ENCODE results near the gene GHDC. TPM values are rescaled to one million over a fixed set of nuclear protein-coding genes. Genes with fewer than 3 reads are reported as not detected.
"Not testable (repeated sequence)": the region's sequence is repeated elsewhere in the genome, so short reads cannot be mapped to it uniquely, and the experiment has no call there.

The GHDC gene
- total RNA-seq, 1 donor from 2014 or later = 8.4 TPM

DNA sequence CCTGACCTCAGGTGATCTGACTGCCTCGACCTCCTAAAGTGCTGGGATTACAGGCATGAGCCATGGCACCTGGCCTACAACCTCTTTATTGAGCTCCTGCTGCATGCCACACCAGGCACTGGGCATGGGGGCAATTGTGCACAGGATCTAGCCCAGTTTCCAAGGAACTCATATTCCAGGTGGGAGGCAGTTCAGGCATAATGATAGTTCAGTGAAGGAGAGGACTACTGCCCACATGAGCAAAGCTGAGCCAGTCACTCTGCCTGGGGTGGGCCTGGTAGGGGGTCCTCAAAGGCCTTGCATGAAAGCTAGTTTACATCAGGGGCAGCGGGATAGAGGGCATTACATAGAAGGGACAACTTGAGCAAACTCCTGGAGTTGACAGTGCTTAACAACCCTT is 6.5 kb downstream of the GHDC start:
- no peak overlapping the region for H3K4me3 ChIP-seq
- H3K36me3 ChIP-seq = no peaks in the 10 kb centered on the region
- intact Hi-C loops (cut with micrococcal nuclease) = no loop called here
- no peaks in the 10 kb centered on the region for H3K9me3 ChIP-seq (replicated peaks)
- no peak for DNase-seq
- TF ChIP-seq CTCF (IDR thresholded peaks at IDR 0.05; ENCODE audit: borderline replicate concordance) = no peak
- H3K4me1 ChIP-seq = peaks cover 22% of the 10 kb centered on the region
- no peak overlapping the region for H3K27ac ChIP-seq (replicated peaks)
- no peaks in the 10 kb centered on the region for H3K27me3 ChIP-seq (ENCODE audit: low read depth)

DNA sequence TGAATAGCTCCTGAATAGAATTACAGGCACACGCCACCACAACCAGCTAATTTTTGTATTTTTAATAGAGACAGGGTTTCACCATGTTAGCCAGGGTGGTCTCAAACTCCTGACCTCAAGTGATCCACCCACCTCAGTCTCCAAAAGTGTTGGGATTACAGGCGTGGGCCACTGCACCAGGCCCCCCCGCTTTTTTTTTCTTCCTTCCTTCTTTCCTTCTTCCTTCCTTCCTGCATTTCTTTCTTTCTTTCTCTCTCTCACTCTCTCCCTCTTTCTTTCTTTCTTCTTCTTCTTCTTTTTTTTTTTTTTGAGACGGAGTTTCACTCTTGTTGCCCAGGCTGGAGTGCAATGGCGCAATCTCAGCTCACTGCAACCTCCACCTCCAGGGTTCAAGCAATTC is 8.1 kb downstream of the GHDC start:
- DNase-seq; H3K36me3 ChIP-seq; H3K27ac ChIP-seq (replicated peaks); intact Hi-C loops (cut with micrococcal nuclease); H3K4me3 ChIP-seq; H3K9me3 ChIP-seq (replicated peaks): not testable (repeated sequence)
- Histone ChIP-seq H3K27me3 (ENCODE audit: low read depth) (peaks cover 11% of the 10 kb centered on the region), H3K4me1 (peaks cover 26% of the 10 kb centered on the region)

- Histone ChIP-seq H3K9me3 (replicated peaks) (no peaks in the 10 kb centered on the region), H3K27me3 (ENCODE audit: low read depth) (peaks cover 18% of the 10 kb centered on the region), H3K4me3 (no peak overlapping the region), H3K4me1 (peaks cover 32% of the 10 kb centered on the region), H3K36me3 (no peaks in the 10 kb centered on the region), H3K27ac (replicated peaks) (no peak overlapping the region)
- no peak for DNase-seq
- TF ChIP-seq CTCF (IDR thresholded peaks at IDR 0.05; ENCODE audit: borderline replicate concordance) = no peak
- intact Hi-C loops (cut with micrococcal nuclease) = no loop called here
Observed at GRCh38 chr17:42185621-42185930, 8.7 kb downstream of the GHDC start.

DNA sequence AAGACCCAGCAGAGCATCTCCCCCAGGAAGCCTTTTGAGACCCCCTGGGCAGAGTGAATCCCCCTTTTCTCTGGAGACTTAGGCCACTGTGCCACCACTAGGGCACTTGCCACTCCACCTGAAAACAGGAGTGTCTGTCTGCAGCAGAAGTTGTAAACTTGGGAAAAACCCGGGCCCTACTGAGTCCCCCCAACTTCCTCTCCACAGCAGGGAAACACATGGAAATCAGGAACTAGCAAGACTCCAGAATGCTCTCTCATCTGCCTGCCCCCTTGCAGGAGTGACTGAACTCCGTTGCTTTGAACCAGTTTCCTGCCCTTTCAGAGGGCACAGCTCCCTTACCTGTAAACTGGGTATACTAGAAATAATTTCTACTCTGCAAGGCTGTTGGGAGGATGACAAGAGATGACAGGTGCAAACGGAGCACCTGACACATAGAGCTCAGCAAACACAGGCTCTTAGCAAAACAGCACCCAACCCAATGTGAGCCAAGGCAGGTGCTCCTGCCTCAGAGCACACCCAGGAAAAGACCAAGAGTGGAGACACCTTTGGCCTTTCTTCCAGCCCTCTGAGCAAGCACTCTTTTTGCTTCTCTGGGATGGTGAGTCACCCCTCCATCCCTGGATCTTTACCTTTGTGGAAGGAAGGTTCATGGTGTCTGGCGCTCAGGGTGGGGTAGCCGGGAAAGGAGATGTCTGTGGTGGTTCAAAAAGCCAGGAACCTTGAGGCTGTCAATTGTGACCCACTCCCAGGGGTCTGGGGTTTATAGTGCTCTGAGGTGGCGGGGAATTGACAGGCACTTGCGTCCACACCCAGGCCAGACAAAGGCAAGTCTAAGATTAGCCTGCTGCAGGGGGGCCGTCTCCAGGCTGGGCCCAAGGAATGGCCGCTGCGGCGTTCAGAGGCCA is 9.3 kb downstream of the GHDC start, which contains the start of gene HCRT:
HCRT (minus strand) TSS at position 740 of the 908 bp plus-strand sequence; CDS start at position 653, 87 bp downstream.
- Histone ChIP-seq H3K36me3 (no peaks in the 10 kb centered on the region), H3K27ac (replicated peaks) (peak within 1 kb of the TSS; percentile 90), H3K9me3 (replicated peaks) (no peaks in the 10 kb centered on the region), H3K4me3 (peak within 1 kb of the TSS; percentile 68), H3K4me1 (peaks cover 38% of the 10 kb centered on the region), H3K27me3 (ENCODE audit: low read depth) (peaks cover 24% of the 10 kb centered on the region)
- TF ChIP-seq CTCF (IDR thresholded peaks at IDR 0.05; ENCODE audit: borderline replicate concordance) = no peak
- intact Hi-C loops (cut with micrococcal nuclease) = no loop called here
- no peak for DNase-seq

DNA sequence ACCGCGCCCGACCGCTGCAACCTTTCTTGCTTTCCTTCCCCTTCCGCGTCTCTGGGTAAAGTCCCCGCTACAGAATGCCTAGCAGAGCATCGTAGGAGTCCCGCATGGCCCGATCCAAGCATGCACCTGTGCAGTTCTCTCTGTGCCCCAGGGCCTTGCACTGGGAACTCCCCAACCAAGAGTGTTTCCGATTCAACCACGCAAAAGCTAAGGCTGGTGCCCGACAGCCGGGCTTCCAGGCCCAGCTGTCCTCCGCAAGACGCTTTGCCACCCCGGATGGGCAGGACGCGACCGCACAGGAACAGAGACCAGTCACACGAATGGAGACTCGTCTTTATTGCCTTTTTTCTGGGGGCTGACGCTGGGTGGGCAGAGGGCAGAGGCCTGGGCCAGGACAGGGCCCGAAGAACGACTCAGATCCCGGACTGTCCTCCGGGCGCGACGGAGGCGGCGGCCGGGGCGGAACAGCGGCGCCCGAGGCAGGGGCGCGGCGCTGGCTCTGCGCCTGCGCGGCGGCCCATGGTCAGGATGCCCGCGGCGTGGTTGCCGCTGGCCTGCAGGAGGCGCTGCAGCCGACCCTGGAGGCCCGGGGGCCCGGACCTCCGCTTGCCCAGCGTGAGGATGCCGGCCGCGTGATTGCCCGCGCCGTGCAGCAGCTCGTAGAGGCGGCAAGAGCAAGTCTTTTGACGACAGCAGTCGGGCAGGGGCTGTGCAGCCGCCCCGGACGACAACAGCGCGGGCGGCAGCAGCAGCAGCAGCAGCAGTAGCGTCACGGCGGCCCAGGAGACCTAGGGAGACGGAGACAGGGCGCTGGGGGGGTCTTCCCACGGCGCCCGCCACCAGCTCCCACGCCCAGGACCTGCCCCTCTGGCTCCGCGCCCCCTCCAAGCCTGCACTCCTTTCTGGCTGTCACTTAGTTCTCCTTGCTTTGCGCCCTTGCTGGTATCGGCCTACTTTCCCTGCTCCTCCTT is 10.3 kb downstream of the GHDC start:
- intact Hi-C loops (cut with micrococcal nuclease) = no loop called here
- Histone ChIP-seq H3K4me3 (peak overlapping the region; percentile 68), H3K9me3 (replicated peaks) (no peaks in the 10 kb centered on the region), H3K4me1 (peaks cover 43% of the 10 kb centered on the region), H3K27me3 (ENCODE audit: low read depth) (peaks cover 33% of the 10 kb centered on the region), H3K27ac (replicated peaks) (peak overlapping the region; percentile 90), H3K36me3 (no peaks in the 10 kb centered on the region)
- DNase-seq = peak; percentile 72
- TF ChIP-seq CTCF (IDR thresholded peaks at IDR 0.05; ENCODE audit: borderline replicate concordance) = peak; percentile 92
